ENCODE results near the gene UST.

UST gene

GRCh38 chr6:148795563-148795962 is 48.7 kb downstream of the UST start:
- no peak overlapping the region for H3K9ac ChIP-seq (ENCODE audit: low read depth, low read length, poor library complexity, severe bottlenecking)
- TF ChIP-seq EZH2phosphoT487 (IDR thresholded peaks at IDR 0.05; ENCODE audit: borderline replicate concordance) (no peak), CTCF (conservative IDR thresholded peaks at IDR 0.05; ENCODE audit: low read length) (no peak)
- no peaks in the 10 kb centered on the region for H3F3A ChIP-seq (ENCODE audit: low read depth)
- H3K36me3 ChIP-seq (ENCODE audit: insufficient read depth, low read length): 0 out of 2 replicates have a peak, but pooled peaks cover 5% of the 10 kb centered on the region
- H3K27me3 ChIP-seq (ENCODE audit: insufficient read depth, low read length, poor library complexity, severe bottlenecking): no peaks in the 10 kb centered on the region
- H2AFZ ChIP-seq (ENCODE audit: low read length): no peak overlapping the region
- no peak overlapping the region for H3K4me3 ChIP-seq (ENCODE audit: low read length, poor library complexity, severe bottlenecking)
- H4K20me1 ChIP-seq (ENCODE audit: insufficient read depth, low read length, poor library complexity, severe bottlenecking): no peaks in the 10 kb centered on the region
- no peaks in the 10 kb centered on the region for H3K9me2 ChIP-seq (replicated peaks; ENCODE audit: low read depth, low read length)
- no peak overlapping the region for H3K4me2 ChIP-seq (ENCODE audit: low read depth, low read length, poor library complexity, severe bottlenecking)
- peaks cover 5% of the 10 kb centered on the region; the same call in 1 of the 2 replicates for H3K79me2 ChIP-seq (ENCODE audit: insufficient read depth, low read length)
- H3K9me3 ChIP-seq (ENCODE audit: insufficient read depth, low read depth, low read length): peaks cover 9% of the 10 kb centered on the region; the same call in 1 of the 2 replicates
- peaks cover 6% of the 10 kb centered on the region for H3K4me1 ChIP-seq (ENCODE audit: insufficient read depth, low read length, poor library complexity, severe bottlenecking)

GRCh38 chr6:148799647-148800046 is 52.8 kb downstream of the UST start:
- peaks cover 8% of the 10 kb centered on the region; the same call in 1 of the 2 replicates for H3K79me2 ChIP-seq (ENCODE audit: insufficient read depth, low read length)
- H3K27me3 ChIP-seq (ENCODE audit: insufficient read depth, low read length, poor library complexity, severe bottlenecking): no peaks in the 10 kb centered on the region
- no peak overlapping the region for H3K4me3 ChIP-seq (ENCODE audit: low read length, poor library complexity, severe bottlenecking)
- no peak overlapping the region for H3K9ac ChIP-seq (ENCODE audit: low read depth, low read length, poor library complexity, severe bottlenecking)
- no peak overlapping the region for H3K4me2 ChIP-seq (ENCODE audit: low read depth, low read length, poor library complexity, severe bottlenecking)
- TF ChIP-seq EZH2phosphoT487 (IDR thresholded peaks at IDR 0.05; ENCODE audit: borderline replicate concordance): no peak
- TF ChIP-seq CTCF (conservative IDR thresholded peaks at IDR 0.05; ENCODE audit: low read length): no peak
- peaks cover 17% of the 10 kb centered on the region for H3K4me1 ChIP-seq (ENCODE audit: insufficient read depth, low read length, poor library complexity, severe bottlenecking)
- no peaks in the 10 kb centered on the region for H3K36me3 ChIP-seq (ENCODE audit: insufficient read depth, low read length)
- H4K20me1 ChIP-seq (ENCODE audit: insufficient read depth, low read length, poor library complexity, severe bottlenecking): no peaks in the 10 kb centered on the region
- H3K9me2 ChIP-seq (replicated peaks; ENCODE audit: low read depth, low read length): no peaks in the 10 kb centered on the region
- no peaks in the 10 kb centered on the region for H3F3A ChIP-seq (ENCODE audit: low read depth)
- H3K9me3 ChIP-seq (ENCODE audit: insufficient read depth, low read depth, low read length): no peaks in the 10 kb centered on the region
- H2AFZ ChIP-seq (ENCODE audit: low read length): no peak overlapping the region

- H3K4me3 ChIP-seq (ENCODE audit: low read length, poor library complexity, severe bottlenecking): no peak overlapping the region
- no peaks in the 10 kb centered on the region for H3F3A ChIP-seq (ENCODE audit: low read depth)
- no peaks in the 10 kb centered on the region for H3K27me3 ChIP-seq (ENCODE audit: insufficient read depth, low read length, poor library complexity, severe bottlenecking)
- H4K20me1 ChIP-seq (ENCODE audit: insufficient read depth, low read length, poor library complexity, severe bottlenecking): no peaks in the 10 kb centered on the region
- H3K4me1 ChIP-seq (ENCODE audit: insufficient read depth, low read length, poor library complexity, severe bottlenecking): peaks cover 14% of the 10 kb centered on the region
- no peaks in the 10 kb centered on the region for H3K9me2 ChIP-seq (replicated peaks; ENCODE audit: low read depth, low read length)
- H3K9ac ChIP-seq (ENCODE audit: low read depth, low read length, poor library complexity, severe bottlenecking): no peak overlapping the region
- no peaks in the 10 kb centered on the region for H3K9me3 ChIP-seq (ENCODE audit: insufficient read depth, low read depth, low read length)
- H3K79me2 ChIP-seq (ENCODE audit: insufficient read depth, low read length): peaks cover 15% of the 10 kb centered on the region
- TF ChIP-seq EZH2phosphoT487 (IDR thresholded peaks at IDR 0.05; ENCODE audit: borderline replicate concordance) (no peak), CTCF (conservative IDR thresholded peaks at IDR 0.05; ENCODE audit: low read length) (no peak)
- H3K36me3 ChIP-seq (ENCODE audit: insufficient read depth, low read length): no peaks in the 10 kb centered on the region
- H2AFZ ChIP-seq (ENCODE audit: low read length): no peak overlapping the region
- no peak overlapping the region for H3K4me2 ChIP-seq (ENCODE audit: low read depth, low read length, poor library complexity, severe bottlenecking)
Measured at GRCh38 chr6:148800536-148800935, 53.7 kb downstream of the UST start.

Measured in Loucy (cell line).